Heart left ventricle (tissue), 13 donors: Measurements from ENCODE around the gene TRIM9.

Experiments used
- CTCF ChIP-seq, 12 donors: fragments of 200-600 bp; sonication (generic) in 4 of 12; IDR thresholded peaks; one replicate each; pipeline versions ENCODE4 v1.5.0 to v1.8.0; 2018 to 2022; ENCODE audit warnings: antibody characterized with exemption in 12 of 12, mild to moderate bottlenecking in 5 of 12
- POLR2A ChIP-seq, 2 donors: fragments of 450-650 bp; IDR thresholded peaks; one replicate each; pipeline ENCODE4 v1.6.1; 2017; ENCODE audit warnings: antibody characterized with exemption in 2 of 2, mild to moderate bottlenecking in 2 of 2, moderate library complexity in 2 of 2
- donor health status: ischemic (EF 13 %, LVEDD 7.1; RV severe dilation, severe dysfunction).
- donor health status: DM: no; HTN: yes; CAD: no.
- donor health status: DM: no; HTN: no; CAD: no.
- donor health status: ischemic (EF 25% LVEDD 6.9; RV normal size, moderate dysfunction).
- donor health status: ischemic (EF 25% LVEDD 5.7; RV mildly dilated, moderate dysfunction).
- donor health status: ischemic (EF 35%, LVEDD 5.7; RV mildly dilated, moderate dysfunction).
- donor health status: nonischemic (EF 11% LVEDD 7.7; RV severe dilation, severe dysfunction).
- donor health status: DM: yes; HTN: yes; CAD: no.
- donor health status: PGD.
- donor health status: ischemic (EF 29% LVEDD 5.4; RV normal size, mild dysfunction).
- donor health status: nonischemic (EF 23%, LVEDD 6.1; RV moderate dilation, normal function).

- TF ChIP-seq POLR2A (IDR thresholded peaks at IDR 0.05), result no peak
- TF ChIP-seq CTCF (IDR thresholded peaks at IDR 0.05), result no peak
Observed at GRCh38 chr14:51018521-51018920, 76.4 kb downstream of the TRIM9 start.
